T-helper 1 cell (primary cell): ENCODE measurements around the gene ARG2.
"Not testable (repeated sequence)": the region's sequence is repeated elsewhere in the genome, so short reads cannot be mapped to it uniquely, and the experiment has no call there.

ENCODE experiments used
- DNase-seq, 5 donors: peaks; one replicate each; pipeline ENCODE4 v3.0.0-alpha.2; 2012 to 2020

Gene ARG2

GRCh38 chr14:67586369-67586768 is 33.4 kb upstream of the ARG2 start:
- no peak for DNase-seq

GRCh38 chr14:67589204-67589770 is 30.4 kb upstream of the ARG2 start:
- DNase-seq: no peak

GRCh38 chr14:67593650-67594049 is 26.1 kb upstream of the ARG2 start:
- not testable (repeated sequence) for DNase-seq

- DNase-seq: no peak
Observed at GRCh38 chr14:67595392-67595791, 24.3 kb upstream of the ARG2 start.

GRCh38 chr14:67599698-67600561 is 19.8 kb upstream of the ARG2 start, which contains the start of gene PIGH:
TSS of gene PIGH (minus strand) at chr14:67600268. CDS start at chr14:67600203, 65 bp downstream.
- peak; percentile 87 to 93 (median 90) for DNase-seq

- DNase-seq: not testable (repeated sequence)
Observed at GRCh38 chr14:67600562-67600974, 19.2 kb upstream of the ARG2 start.

- DNase-seq: no peak
Observed at GRCh38 chr14:67602076-67602475, 17.6 kb upstream of the ARG2 start.

- DNase-seq: no peak
Observed at GRCh38 chr14:67602995-67603545, 16.6 kb upstream of the ARG2 start.

- no peak for DNase-seq
Observed at GRCh38 chr14:67607646-67608045, 12.1 kb upstream of the ARG2 start.

GRCh38 chr14:67609642-67610310 is 9.9 kb upstream of the ARG2 start:
- DNase-seq: no peak

- no peak for DNase-seq
Observed at GRCh38 chr14:67610491-67610890, 9.2 kb upstream of the ARG2 start.

GRCh38 chr14:67618617-67619063 is 1.1 kb upstream of the ARG2 start:
- DNase-seq: peak in 3 of 5 donors; percentile 18 to 71 (median 21)

- DNase-seq: no peak
Observed at GRCh38 chr14:67620217-67620785, 581 bp downstream of the ARG2 start.

GRCh38 chr14:67622675-67623074 is 3.0 kb downstream of the ARG2 start:
- DNase-seq: peak in 1 of 5 donors; percentile 42

GRCh38 chr14:67623114-67623513 is 3.4 kb downstream of the ARG2 start:
- no peak for DNase-seq

GRCh38 chr14:67626131-67626530 is 6.4 kb downstream of the ARG2 start:
- DNase-seq: not testable (repeated sequence)

- DNase-seq: no peak
Observed at GRCh38 chr14:67627519-67627918, 7.8 kb downstream of the ARG2 start.

GRCh38 chr14:67630186-67630585 is 10.5 kb downstream of the ARG2 start:
- no peak for DNase-seq

- DNase-seq: no peak
Observed at GRCh38 chr14:67630938-67631337, 11.2 kb downstream of the ARG2 start.

GRCh38 chr14:67633451-67634147 is 13.9 kb downstream of the ARG2 start:
- DNase-seq: no peak

GRCh38 chr14:67636361-67636919 is 16.7 kb downstream of the ARG2 start:
- DNase-seq: peak in 1 of 5 donors; percentile 37

- DNase-seq: no peak
Observed at GRCh38 chr14:67638642-67639041, 18.9 kb downstream of the ARG2 start.
